Cardiac muscle cell (in vitro differentiated cells and primary cell): ENCODE results near the gene TMED10. TPM values are rescaled to one million over a fixed set of nuclear protein-coding genes. Genes with fewer than 3 reads are reported as not detected.

Source experiments
- DNase-seq, 2 donors: peaks; one replicate each; pipeline versions ENCODE4 v3.0.0 to v3.0.0-alpha.2; 2010 to 2017; ENCODE audit warnings: low read depth in 1 of 2, low spot score in 1 of 2
- H3K27ac ChIP-seq: fragments of 200-600 bp; sonication (generic); 2 replicates; pipeline ENCODE4 v1.5.1; 2016
- H3K27me3 ChIP-seq: fragments of 200-600 bp; sonication (generic); 2 replicates; pipeline ENCODE4 v1.6.0; 2016; ENCODE audit warnings: control low read depth
- H3K36me3 ChIP-seq: fragments of 200-600 bp; sonication (generic); 2 replicates; pipeline ENCODE4 v1.5.1; 2016; ENCODE audit warnings: control low read depth
- H3K4me1 ChIP-seq: fragments of 200-600 bp; sonication (generic); 2 replicates; pipeline ENCODE4 v1.8.1; 2017; ENCODE audit warnings: low read depth, mild to moderate bottlenecking, mixed run types
- H3K4me3 ChIP-seq: fragments of 200-600 bp; sonication (generic); 2 replicates; pipeline ENCODE4 v1.5.1; 2016; ENCODE audit warnings: mild to moderate bottlenecking
- H3K9me3 ChIP-seq: fragments of 200-600 bp; sonication (generic); 2 replicates; pipeline ENCODE4 v1.5.1; 2017; ENCODE audit warnings: low read depth, mild to moderate bottlenecking, control low read depth
- polyA plus RNA-seq: library from polyadenylated mRNA; unstranded; fragments of >200 nt; fragmentation: Nextera tagmentation; extraction: Ambion mirVana; gene quantifications from 2 replicates; pipeline ENCODE4 v1.2.1, GENCODE V29; 2016
- total RNA-seq: library from RNA; depleted of rRNA; stranded (reverse); fragments of >200 nt; gene quantifications from 2 replicates; pipeline ENCODE4 v1.2.3, GENCODE V29; 2016
- TF ChIP-seq, protein P1 (sequence below): IDR thresholded peaks from 2 replicates; pipeline ENCODE4 v1.5.1; 2012; ENCODE audit warnings: low read depth, mild to moderate bottlenecking, low read length

Gene TMED10
- total and polyA plus RNA-seq, 2 experiments from 2014 or later: 158 to 295 TPM

GRCh38 chr14:75088566-75089373 is 87.6 kb downstream of the TMED10 start:
- H3K27me3 ChIP-seq: no peaks in the 10 kb centered on the region
- peak; percentile 71 to 78 for DNase-seq
- TF ChIP-seq, protein P1, sequence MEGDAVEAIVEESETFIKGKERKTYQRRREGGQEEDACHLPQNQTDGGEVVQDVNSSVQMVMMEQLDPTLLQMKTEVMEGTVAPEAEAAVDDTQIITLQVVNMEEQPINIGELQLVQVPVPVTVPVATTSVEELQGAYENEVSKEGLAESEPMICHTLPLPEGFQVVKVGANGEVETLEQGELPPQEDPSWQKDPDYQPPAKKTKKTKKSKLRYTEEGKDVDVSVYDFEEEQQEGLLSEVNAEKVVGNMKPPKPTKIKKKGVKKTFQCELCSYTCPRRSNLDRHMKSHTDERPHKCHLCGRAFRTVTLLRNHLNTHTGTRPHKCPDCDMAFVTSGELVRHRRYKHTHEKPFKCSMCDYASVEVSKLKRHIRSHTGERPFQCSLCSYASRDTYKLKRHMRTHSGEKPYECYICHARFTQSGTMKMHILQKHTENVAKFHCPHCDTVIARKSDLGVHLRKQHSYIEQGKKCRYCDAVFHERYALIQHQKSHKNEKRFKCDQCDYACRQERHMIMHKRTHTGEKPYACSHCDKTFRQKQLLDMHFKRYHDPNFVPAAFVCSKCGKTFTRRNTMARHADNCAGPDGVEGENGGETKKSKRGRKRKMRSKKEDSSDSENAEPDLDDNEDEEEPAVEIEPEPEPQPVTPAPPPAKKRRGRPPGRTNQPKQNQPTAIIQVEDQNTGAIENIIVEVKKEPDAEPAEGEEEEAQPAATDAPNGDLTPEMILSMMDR: peak; percentile 77
- H3K36me3 ChIP-seq: peaks cover 64% of the 10 kb centered on the region
- H3K27ac ChIP-seq: no peak overlapping the region
- H3K4me3 ChIP-seq: no peak overlapping the region
- no peaks in the 10 kb centered on the region for H3K4me1 ChIP-seq
- no peaks in the 10 kb centered on the region for H3K9me3 ChIP-seq

- no peak overlapping the region for H3K4me3 ChIP-seq
- DNase-seq: no peak
- peaks cover 62% of the 10 kb centered on the region for H3K36me3 ChIP-seq
- TF ChIP-seq, protein P1: no peak
- H3K27ac ChIP-seq: no peak overlapping the region
- no peaks in the 10 kb centered on the region for H3K27me3 ChIP-seq
- no peaks in the 10 kb centered on the region for H3K9me3 ChIP-seq
- H3K4me1 ChIP-seq: no peaks in the 10 kb centered on the region
These were observed 88.3 kb downstream of the TMED10 start for GRCh38 chr14:75088153-75088552.

DNA sequence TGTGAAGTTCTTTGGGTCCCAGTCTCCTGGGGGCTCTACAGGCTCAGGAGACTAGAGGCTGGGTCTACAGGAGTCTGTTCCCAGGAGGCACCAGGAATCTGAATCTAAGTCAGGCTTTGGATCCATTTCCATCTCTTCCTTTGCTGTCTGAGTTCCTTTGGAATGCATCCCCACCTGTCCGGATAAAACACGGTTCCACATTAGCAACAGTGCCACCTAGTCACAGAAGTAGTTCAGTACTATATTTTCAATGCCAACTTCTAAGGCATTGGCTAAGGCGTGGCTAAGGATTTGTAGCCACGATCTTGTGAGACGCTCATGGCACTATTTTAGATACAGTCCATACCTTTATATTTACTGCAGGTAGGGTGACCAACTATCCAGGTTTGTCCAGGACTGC is 91.9 kb downstream of the TMED10 start:
- Histone ChIP-seq H3K36me3 (peaks cover 58% of the 10 kb centered on the region), H3K9me3 (no peaks in the 10 kb centered on the region), H3K27me3 (no peaks in the 10 kb centered on the region), H3K4me1 (no peaks in the 10 kb centered on the region), H3K4me3 (no peak overlapping the region), H3K27ac (no peak overlapping the region)
- DNase-seq: no peak
- TF ChIP-seq, protein P1: no peak

DNA sequence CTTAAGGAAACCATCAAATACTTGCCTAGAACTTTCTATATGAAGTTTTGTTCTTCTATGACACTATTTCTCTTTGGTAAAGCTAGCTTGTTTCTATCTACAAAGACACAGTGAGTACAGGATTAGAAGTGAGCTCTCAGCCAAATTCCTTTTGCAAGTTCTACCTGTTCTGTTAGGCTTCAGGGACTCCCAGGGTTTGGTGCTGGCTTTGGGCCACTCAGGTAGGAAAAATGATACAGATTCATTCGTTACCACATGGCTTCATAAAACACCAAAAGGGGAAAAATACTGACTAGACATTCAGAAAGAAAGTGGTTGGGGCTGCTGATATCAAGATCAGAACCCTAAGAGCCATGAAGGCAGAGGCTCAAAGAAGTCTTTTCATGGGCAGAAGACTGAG is 93.1 kb downstream of the TMED10 start:
- no peak for DNase-seq
- Histone ChIP-seq H3K27me3 (no peaks in the 10 kb centered on the region), H3K27ac (no peak overlapping the region), H3K36me3 (peaks cover 56% of the 10 kb centered on the region), H3K9me3 (no peaks in the 10 kb centered on the region), H3K4me1 (no peaks in the 10 kb centered on the region), H3K4me3 (no peak overlapping the region)
- TF ChIP-seq, protein P1: no peak

DNA sequence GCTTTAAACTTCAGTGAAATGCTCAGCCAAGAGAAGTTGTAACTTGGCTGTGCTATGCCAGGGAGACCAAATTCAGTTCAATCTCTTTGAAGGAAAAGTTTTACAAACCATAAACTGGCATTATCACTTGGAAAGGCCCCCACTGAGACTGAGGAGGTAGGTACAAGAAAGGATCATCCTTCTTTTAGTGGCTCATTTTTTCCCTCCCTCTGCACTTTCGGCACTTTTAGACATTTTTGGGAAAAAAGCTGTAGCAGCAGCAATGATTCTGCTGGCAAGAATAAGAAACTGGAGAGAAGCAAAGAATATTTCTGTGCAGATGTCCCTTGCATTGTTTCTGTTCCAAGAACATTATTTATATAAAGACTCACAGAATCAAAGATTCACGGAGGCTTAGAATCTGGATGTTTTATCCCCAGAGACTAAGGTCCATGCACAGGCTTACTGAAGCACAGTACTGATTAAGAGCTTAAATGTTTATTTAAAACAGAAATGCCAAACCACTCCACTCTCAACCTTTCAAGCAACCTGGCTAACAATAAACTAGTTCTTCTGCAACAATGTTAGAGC is 94.7 kb downstream of the TMED10 start:
- no peaks in the 10 kb centered on the region for H3K27me3 ChIP-seq
- H3K9me3 ChIP-seq: no peaks in the 10 kb centered on the region
- H3K36me3 ChIP-seq: peaks cover 40% of the 10 kb centered on the region
- no peaks in the 10 kb centered on the region for H3K4me1 ChIP-seq
- DNase-seq: no peak
- TF ChIP-seq, protein P1: no peak
- H3K4me3 ChIP-seq: no peak overlapping the region
- peak overlapping the region; percentile 9 for H3K27ac ChIP-seq

Other genes starting within 250 kb of the TMED10 start
- 14.2 and 18.1 TPM in 2 replicates for gene PGF, start 221.0 kb downstream of the TMED10 start, total RNA-seq
- gene PGF, start 221.0 kb downstream of the TMED10 start, polyA plus RNA-seq: 23.5 and 24.6 TPM in 2 replicates
- 57.3 and 69.5 TPM in 2 replicates for gene EIF2B2, start 173.7 kb downstream of the TMED10 start, total RNA-seq
- gene EIF2B2, start 173.7 kb downstream of the TMED10 start, polyA plus RNA-seq: 76.7 and 92.9 TPM in 2 replicates
- 13.6 and 21.7 TPM in 2 replicates for gene MLH3, start 125.1 kb downstream of the TMED10 start, total RNA-seq
- 24.4 and 30.8 TPM in 2 replicates for gene MLH3, start 125.1 kb downstream of the TMED10 start, polyA plus RNA-seq
- 28.7 and 41.3 TPM in 2 replicates for gene ACYP1, start 112.6 kb downstream of the TMED10 start, total RNA-seq
- 61.5 and 86.7 TPM in 2 replicates for gene ACYP1, start 112.6 kb downstream of the TMED10 start, polyA plus RNA-seq
- gene ZC2HC1C, start 107.0 kb downstream of the TMED10 start, total RNA-seq: 2.5 and 8.2 TPM in 2 replicates
- 7.7 and 9.8 TPM in 2 replicates for gene ZC2HC1C, start 107.0 kb downstream of the TMED10 start, polyA plus RNA-seq
- 74.7 and 124 TPM in 2 replicates for gene NEK9, start 49.6 kb downstream of the TMED10 start, total RNA-seq
- gene NEK9, start 49.6 kb downstream of the TMED10 start, polyA plus RNA-seq: 62.5 and 81.5 TPM in 2 replicates
- 44.3 and 66.0 TPM in 2 replicates for gene FOS, start 102.2 kb upstream of the TMED10 start, total RNA-seq
- gene FOS, start 102.2 kb upstream of the TMED10 start, polyA plus RNA-seq: 45.3 and 55.3 TPM in 2 replicates